Transverse colon (tissue), 4 donors: ENCODE measurements around the gene EMX2. TPM values are rescaled to one million over a fixed set of nuclear protein-coding genes. Genes with fewer than 3 reads are reported as not detected.

Experiments used
- DNase-seq: peaks from one replicate; pipeline ENCODE4 v3.0.0-alpha.2; 2019
- H3K27ac ChIP-seq, 4 donors: fragments of 200-600 bp; sonication (generic); 2 replicates each; pipeline ENCODE4 v1.5.1; 2016 to 2018; ENCODE audit warnings: inconsistent platforms in 4 of 4
- H3K27me3 ChIP-seq: fragments of 200-600 bp; sonication (generic); 2 replicates; pipeline ENCODE4 v1.5.1; 2017; ENCODE audit warnings: inconsistent platforms
- H3K36me3 ChIP-seq, 4 donors: fragments of 200-600 bp; sonication (generic); 2 replicates each; pipeline ENCODE4 v1.5.1; 2017 to 2019; ENCODE audit warnings: inconsistent platforms in 4 of 4
- H3K4me1 ChIP-seq, 4 donors: fragments of 200-600 bp; sonication (generic); 2 replicates each; pipeline ENCODE4 v1.5.1; 2017 to 2020; ENCODE audit warnings: inconsistent platforms in 4 of 4
- H3K4me3 ChIP-seq, 4 donors: fragments of 200-600 bp; sonication (generic); 1 replicate in 1 of 4; 2 replicates in 3 of 4; pipeline versions ENCODE4 v1.5.1 to v1.6.1; 2017 to 2019; ENCODE audit warnings: inconsistent platforms in 4 of 4
- H3K9me3 ChIP-seq, 2 donors: fragments of 200-600 bp; sonication (generic); 2 replicates each; pipeline ENCODE4 v1.5.1; 2017 to 2019; ENCODE audit warnings: inconsistent platforms in 2 of 2
- CTCF ChIP-seq, 5 experiments: fragments of 200-600 bp in 3 of 5; fragments of 450-650 bp in 2 of 5; sonication (generic) in 3 of 5; IDR thresholded peaks; 1 replicate in 2 of 5; 2 replicates in 3 of 5; pipeline ENCODE4 v1.5.1; 2016 to 2017; ENCODE audit warnings: antibody characterized with exemption in 5 of 5, inconsistent platforms in 3 of 5, mild to moderate bottlenecking in 2 of 5, moderate library complexity in 1 of 5
- EP300 ChIP-seq: sonication (generic); formaldehyde crosslinking; IDR thresholded peaks from one replicate; pipeline ENCODE4 v1.6.1; 2017; ENCODE audit warnings: antibody characterized with exemption, low read depth
- POLR2A ChIP-seq: fragments of 450-650 bp; IDR thresholded peaks from one replicate; pipeline ENCODE4 v1.6.1; 2016; ENCODE audit warnings: antibody characterized with exemption, mild to moderate bottlenecking, moderate library complexity
- POLR2AphosphoS5 ChIP-seq, 3 donors: sonication (generic); formaldehyde crosslinking; IDR thresholded peaks; one replicate each; pipeline ENCODE4 v1.6.1; 2016; ENCODE audit warnings: antibody characterized with exemption in 3 of 3
- WGBS, 2 donors: methylation state at CpG; one replicate each; pipeline ENCODE4 v1.1.5; 2018; ENCODE audit warnings: low coverage in 1 of 2; 5-methylcytosine and 5-hydroxymethylcytosine counted together
- in situ Hi-C, 4 donors: fragments of 200-750 bp; cut with MboI; loops; one replicate each; pipeline versions ENCODE4 v1.15.0 to v1.15.1; 2017; ENCODE audit warnings: low sequenced_read_pairs in 3 of 4, low pct_ligation_motif_present in 1 of 4, low pct_unique_long_range_greater_than_20kb in 1 of 4
- intact Hi-C: fragments of 100-400 bp; cut with DNase I; formaldehyde crosslinking; loops from one replicate; pipeline ENCODE4 v1.15.1; 2023; ENCODE audit warnings: low total_unique reads
- total RNA-seq, 4 donors: library from RNA; depleted of rRNA; stranded (reverse); fragments of >200 nt; gene quantifications; one replicate each; pipeline ENCODE4 v1.1.0, GENCODE V29; 2016

Gene EMX2
- total RNA-seq, 4 donors from 2014 or later: 0.95 TPM; not detected in 3

DNA sequence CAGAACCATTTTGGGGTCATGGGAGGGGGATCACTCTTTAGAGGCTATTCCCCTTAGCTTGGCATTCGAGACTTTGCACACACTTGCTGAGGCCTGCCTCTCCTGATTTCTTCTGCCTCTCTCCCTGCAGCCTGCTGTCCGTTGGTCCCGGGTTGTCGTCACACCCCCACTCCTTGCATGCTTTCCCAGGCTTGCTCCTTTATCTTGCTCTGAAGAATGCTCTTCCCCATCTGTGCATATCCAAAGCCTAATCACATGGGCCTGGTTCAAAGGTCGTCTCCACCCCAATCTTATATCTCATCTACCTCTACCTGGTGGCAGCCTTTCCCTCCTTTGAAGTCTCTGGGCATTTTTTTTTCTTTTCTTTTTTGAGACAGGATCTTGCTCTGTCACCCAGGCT is 24.3 kb upstream of the EMX2 start:
- no peak overlapping the region for H3K27ac ChIP-seq
- no peak for DNase-seq
- no peaks in the 10 kb centered on the region for H3K4me1 ChIP-seq
- intact Hi-C loops (no loop called here), in situ Hi-C loops (loop anchor here in 3 of 4 donors (25.0 kb wide), 3 partner anchors 719 to 919 kb away; no protein-coding TSS in a partner anchor)
- peaks cover 49% of the 10 kb centered on the region for H3K27me3 ChIP-seq
- H3K36me3 ChIP-seq: no peaks in the 10 kb centered on the region
- H3K4me3 ChIP-seq: no peak overlapping the region
- no peaks in the 10 kb centered on the region for H3K9me3 ChIP-seq
- 31 to 36% methylated on average over 2 to 5 of the region's 5 CpGs for WGBS, 2 donors
- TF ChIP-seq POLR2A (no peak), EP300 (no peak), POLR2AphosphoS5 (IDR thresholded peaks at IDR 0.05) (no peak)

- in situ Hi-C loops (loop anchor here in 3 of 4 donors (25.0 kb wide), 3 partner anchors 718 to 918 kb away; no protein-coding TSS in a partner anchor), intact Hi-C loops (no loop called here)
- no peaks in the 10 kb centered on the region for H3K4me1 ChIP-seq
- no peaks in the 10 kb centered on the region for H3K36me3 ChIP-seq
- H3K27me3 ChIP-seq: peaks cover 54% of the 10 kb centered on the region
- H3K9me3 ChIP-seq: no peaks in the 10 kb centered on the region
- no peak for DNase-seq
- H3K27ac ChIP-seq: no peak overlapping the region
- TF ChIP-seq POLR2A: no peak
- no peak for TF ChIP-seq CTCF (IDR thresholded peaks at IDR 0.05)
- no peak for TF ChIP-seq POLR2AphosphoS5 (IDR thresholded peaks at IDR 0.05)
- TF ChIP-seq EP300: no peak
- no peak overlapping the region for H3K4me3 ChIP-seq
- WGBS, 2 donors: 77 to 80% methylated on average over 6 to 8 of the region's 8 CpGs
Measured at GRCh38 chr10:117519286-117519685, 23.3 kb upstream of the EMX2 start.

- no peak overlapping the region for H3K4me3 ChIP-seq
- DNase-seq: no peak
- in situ Hi-C loops: loop anchor here in 3 of 4 donors (25.0 kb wide), 3 partner anchors 717 to 917 kb away; no protein-coding TSS in a partner anchor
- intact Hi-C loops: no loop called here
- TF ChIP-seq EP300: no peak
- no peak for TF ChIP-seq POLR2AphosphoS5 (IDR thresholded peaks at IDR 0.05)
- H3K27ac ChIP-seq: no peak overlapping the region
- H3K27me3 ChIP-seq: peaks cover 57% of the 10 kb centered on the region
- H3K9me3 ChIP-seq: no peaks in the 10 kb centered on the region
- 50 to 52% methylated on average over 3 of the region's 3 CpGs for WGBS, 2 donors
- no peaks in the 10 kb centered on the region for H3K36me3 ChIP-seq
- H3K4me1 ChIP-seq: no peaks in the 10 kb centered on the region
Measured at GRCh38 chr10:117519879-117520278, 22.7 kb upstream of the EMX2 start.

DNA sequence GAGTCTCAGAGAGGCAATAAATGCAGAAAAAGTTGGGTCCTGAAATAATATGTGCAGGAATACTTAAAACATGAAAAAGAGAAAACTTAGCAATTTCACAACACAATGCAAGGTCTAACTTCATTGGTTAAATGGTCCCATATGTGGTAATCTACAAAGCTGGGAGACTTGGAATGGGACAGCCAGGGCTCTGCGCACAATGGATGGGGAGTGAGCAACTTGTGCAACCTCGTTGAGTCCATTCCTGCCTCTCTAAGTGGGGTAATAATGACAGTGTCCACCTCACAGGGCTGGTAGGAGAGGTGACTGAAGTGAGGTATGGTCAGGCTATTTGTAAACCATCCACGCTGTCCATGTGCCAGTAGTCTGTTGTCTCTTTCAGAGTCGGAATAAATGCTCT is 11.8 kb upstream of the EMX2 start:
- intact Hi-C loops (no loop called here), in situ Hi-C loops (loop anchor here in 1 of 4 donors (25.0 kb wide), 2 partner anchors 707 to 932 kb away; no protein-coding TSS in a partner anchor)
- TF ChIP-seq POLR2AphosphoS5 (IDR thresholded peaks at IDR 0.05): no peak
- no peak for TF ChIP-seq POLR2A
- TF ChIP-seq CTCF (IDR thresholded peaks at IDR 0.05): no peak
- TF ChIP-seq EP300: no peak
- no peak overlapping the region for H3K4me3 ChIP-seq
- no peaks in the 10 kb centered on the region for H3K9me3 ChIP-seq
- WGBS, 2 donors: 58 to 67% methylated on average over 1 to 4 of the region's 4 CpGs
- H3K36me3 ChIP-seq: no peaks in the 10 kb centered on the region
- DNase-seq: no peak
- peaks cover 89% of the 10 kb centered on the region for H3K27me3 ChIP-seq
- H3K4me1 ChIP-seq: peaks cover 11 to 22% (median 17%) of the 10 kb centered on the region in 4 donors
- H3K27ac ChIP-seq: no peak overlapping the region

DNA sequence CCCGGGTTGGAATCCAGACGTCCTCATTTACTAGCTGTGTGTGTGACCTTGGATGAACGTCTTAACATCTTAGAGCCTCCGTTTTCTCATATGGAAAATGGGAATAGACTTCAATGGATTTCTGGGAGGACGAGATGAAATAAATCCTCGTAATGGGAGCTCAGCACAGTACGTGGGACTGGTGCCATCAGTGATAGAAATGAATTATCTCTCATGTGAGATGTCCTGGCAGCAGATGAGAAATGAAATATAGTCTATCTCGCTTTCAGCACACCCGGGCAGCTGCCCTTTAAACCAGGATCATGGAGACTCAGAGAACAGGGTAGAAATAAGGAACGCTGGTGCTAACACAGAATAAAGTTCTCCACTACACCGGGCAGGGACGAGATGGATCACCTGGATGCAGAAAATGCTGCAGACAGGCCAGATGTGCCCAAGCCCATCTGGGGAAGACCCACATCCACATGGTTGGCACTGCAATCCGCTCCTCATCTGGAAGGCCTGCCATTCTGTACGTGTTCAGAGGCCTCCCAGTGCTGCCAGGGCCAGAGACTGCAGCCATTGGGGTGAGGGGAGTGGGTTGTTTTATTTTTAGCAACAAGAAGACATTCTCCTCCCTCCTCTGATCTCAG is 11.1 kb upstream of the EMX2 start:
- DNase-seq: no peak
- TF ChIP-seq EP300: no peak
- no peak for TF ChIP-seq POLR2AphosphoS5 (IDR thresholded peaks at IDR 0.05)
- no peak for TF ChIP-seq POLR2A
- TF ChIP-seq CTCF (IDR thresholded peaks at IDR 0.05): no peak
- intact Hi-C loops: no loop called here
- Histone ChIP-seq H3K36me3 (no peaks in the 10 kb centered on the region), H3K27ac (no peak overlapping the region), H3K27me3 (peaks cover 96% of the 10 kb centered on the region), H3K9me3 (no peaks in the 10 kb centered on the region), H3K4me3 (no peak overlapping the region), H3K4me1 (peaks cover 11 to 22% (median 17%) of the 10 kb centered on the region in 4 donors)
- WGBS, 2 donors: 38 to 41% methylated on average over 4 to 14 of the region's 14 CpGs
- in situ Hi-C loops: loop anchor here in 1 of 4 donors (25.0 kb wide), 2 partner anchors 706 to 931 kb away; no protein-coding TSS in a partner anchor
